HG03520 (cell line): ENCODE measurements around the gene CAPN14.

Experiments
- ATAC-seq: cut with Tn5 transposase; IDR thresholded peaks from one replicate; pipeline ENCODE4 v1.9.1; 2021; ENCODE audit warnings: mild to moderate bottlenecking, moderate library complexity; ENCODE audit not compliant: unreplicated experiment

Gene CAPN14

DNA sequence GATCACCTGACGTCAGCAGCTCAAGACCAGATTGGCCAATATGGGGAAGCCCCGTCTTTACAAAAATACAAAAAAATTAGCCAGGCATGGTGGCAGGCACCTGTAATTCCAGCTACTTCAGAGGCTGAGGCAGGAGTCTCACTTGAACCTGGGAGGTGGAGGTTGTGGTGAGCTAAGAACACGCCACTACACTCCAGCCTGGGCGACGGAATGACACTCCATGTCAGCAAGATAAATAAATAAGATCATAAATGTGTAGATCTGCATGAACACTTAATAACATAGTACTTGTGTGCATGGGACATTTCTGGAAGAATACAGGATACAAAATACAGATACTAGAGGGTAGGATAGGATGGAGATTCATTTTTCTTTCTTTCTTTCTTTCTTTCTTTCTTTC lies 25.7 kb upstream of the CAPN14 start:
- ATAC-seq = no peak

DNA sequence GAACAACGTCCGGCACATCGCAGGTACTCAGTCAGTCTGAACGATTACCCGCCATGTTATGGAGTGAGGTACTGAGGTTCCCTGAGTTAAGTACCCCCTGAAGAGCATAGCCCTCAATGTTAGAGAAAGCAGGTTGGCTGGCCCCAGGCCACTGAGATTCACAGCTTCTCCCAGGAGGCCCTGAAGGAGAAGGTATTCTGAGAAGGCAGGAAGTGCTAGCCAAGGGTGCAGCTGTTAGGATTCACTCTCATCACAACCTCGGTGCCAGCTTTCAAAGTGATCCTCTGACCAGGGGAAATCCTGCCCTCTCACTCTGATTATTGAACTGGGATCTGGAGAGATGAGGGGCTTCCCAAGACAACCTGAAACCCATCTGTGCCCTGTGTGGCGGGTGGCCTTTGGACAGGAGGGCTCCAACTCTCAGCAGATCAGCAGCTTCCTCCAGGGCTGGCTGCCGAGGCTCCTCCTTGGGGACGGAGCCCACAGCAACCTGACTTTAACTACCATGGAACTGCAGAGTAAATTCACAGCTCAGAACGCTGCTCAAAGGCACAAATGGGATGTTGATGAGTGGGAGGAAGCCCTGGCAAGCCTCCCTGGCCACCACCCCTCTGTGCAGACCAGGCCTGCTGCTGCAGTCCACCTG lies 24.4 kb upstream of the CAPN14 start:
- ATAC-seq = no peak

DNA sequence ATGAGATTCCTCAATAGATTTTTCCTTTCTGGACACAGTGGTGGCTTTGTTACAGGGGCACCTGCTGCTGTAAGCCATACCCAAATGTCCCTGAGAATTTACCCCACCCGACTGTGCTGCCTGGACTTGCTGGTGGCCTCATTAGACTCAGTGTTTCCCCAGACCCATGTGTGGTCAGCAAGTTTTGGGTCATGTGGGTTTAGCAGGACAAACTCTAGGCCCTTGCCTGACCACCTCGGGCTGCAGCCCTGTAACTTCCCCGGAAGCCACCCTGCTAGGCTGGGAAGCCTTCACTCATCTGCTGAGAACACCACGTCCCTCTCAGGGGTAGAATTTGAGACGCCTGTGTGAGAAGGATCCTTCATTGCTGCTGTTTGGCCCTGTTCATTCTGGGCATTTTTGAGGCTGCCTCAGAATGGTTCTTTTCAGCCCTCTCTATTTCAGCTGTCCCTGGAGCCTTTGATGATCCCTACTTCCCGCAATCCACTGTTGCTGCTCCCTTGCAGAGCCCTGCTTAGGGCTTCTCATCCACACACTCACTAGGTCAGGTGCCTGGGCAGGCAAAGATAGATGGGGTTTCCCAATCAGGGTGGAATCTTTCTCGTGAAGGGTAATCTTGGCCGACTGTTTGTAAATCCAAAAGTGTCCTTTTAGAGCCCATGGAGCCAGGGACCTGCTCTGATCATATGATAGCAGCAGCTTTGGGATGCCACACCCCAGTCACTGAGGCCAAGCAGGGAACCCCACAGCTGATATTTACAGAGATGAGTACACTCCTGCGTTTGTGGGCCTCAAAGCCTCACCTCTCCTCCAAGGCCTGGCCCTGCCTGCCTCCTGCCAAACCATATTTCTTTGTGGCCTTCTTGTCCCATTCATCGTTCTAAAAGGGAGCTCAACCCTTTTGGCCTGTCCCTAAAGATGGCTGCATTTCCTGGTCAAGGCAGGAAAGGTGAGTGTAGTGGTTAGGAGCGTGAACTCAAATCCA lies 23.4 kb upstream of the CAPN14 start:
- no peak for ATAC-seq

DNA sequence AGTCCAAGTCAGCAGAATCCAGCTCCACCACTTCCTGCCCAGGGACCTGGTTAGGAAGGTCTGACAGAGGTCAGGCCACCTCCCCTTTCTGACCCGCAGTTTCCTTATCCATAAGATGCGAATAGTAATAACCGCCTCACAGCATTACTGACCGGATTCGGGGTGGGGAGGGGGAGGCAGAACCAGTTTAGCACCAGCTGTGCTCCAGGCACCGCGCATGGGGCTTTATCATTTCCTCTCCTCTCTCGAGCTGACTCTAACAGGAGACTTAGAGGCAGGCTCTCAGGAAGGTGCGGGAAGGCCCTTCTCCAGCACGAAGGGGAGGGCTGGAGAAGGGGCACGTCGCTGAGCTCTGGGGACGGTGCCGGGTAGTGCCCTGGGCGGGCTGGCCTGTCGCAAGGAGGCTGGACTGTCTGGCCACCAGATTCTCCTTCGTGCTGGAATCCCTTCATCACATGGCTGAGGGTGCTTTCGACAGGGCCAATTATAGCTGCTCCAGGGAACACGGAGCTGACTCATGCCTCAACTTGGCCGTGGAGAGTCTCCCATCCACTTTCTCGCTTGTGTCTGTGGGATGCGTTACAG lies 22.4 kb upstream of the CAPN14 start:
- no peak for ATAC-seq

DNA sequence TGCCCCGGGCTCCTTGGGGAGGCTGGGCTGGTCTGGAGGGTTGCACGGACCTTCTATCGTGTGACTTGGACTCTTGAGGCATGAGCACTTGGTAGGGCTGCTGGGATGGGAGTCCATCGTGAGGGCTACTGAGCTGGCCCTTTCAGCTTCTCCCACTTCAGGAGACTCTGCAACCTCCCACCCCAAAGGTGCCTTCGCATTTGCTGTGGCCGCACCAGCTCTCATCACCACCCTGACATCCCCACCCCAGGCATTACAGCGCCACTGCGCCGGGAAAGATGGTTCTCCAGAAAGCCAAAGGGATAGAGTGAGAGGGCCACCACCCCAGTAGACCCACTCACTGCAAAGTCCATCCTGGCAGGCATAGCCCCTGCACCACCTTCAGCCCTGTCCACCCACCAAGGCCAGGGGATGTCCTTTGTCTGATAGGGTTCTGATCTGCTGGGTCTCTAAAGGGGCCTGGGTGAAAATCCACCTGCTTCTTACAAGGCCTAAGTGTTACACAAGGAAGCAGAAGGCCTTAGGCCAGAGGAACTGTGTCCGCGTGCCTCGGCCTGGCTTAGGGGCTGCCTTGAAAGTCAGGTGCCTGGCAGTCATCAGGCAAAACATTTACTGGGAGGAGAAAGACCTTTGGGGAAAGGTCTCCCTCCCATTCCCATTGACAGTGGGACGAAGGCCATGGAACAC lies 21.7 kb upstream of the CAPN14 start:
- no peak for ATAC-seq

DNA sequence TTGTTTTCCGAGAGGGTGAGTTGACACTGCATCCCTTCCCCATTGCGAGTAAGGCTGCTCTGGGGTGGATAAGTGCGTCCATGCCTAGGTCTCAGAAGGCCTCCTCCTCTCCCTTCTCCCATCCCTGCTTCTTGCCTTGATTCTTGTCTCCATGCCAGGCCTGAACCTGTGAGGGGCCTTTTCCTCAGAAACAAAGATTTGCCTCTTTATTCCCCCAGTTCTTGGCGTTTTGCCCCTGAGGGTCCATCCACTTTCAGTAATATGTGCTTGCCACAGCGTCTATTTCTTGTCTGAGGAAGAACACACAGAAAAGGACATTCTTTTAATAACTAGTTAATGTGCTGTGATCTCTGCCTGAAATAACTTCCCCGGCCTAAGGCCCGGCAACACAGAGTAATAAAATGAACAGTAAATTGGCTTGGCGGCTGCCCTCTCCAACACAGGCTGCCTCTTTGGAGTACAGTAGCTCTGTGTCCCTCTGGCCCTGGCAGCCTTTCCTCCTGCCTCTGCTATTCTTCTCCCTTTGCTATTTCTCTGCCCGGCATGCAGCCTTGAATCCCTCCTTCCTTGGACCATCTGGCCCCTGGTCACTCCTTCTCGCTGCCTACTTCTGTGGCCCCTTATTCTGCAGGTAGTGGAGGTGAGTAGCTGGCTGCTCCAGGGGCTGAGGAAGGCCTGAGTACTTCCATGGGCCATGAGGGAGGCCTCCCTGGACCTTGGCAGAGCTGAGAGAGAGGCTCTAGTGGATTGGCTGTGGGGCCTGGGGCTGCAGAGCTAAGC lies 21.0 kb upstream of the CAPN14 start:
- ATAC-seq = no peak

DNA sequence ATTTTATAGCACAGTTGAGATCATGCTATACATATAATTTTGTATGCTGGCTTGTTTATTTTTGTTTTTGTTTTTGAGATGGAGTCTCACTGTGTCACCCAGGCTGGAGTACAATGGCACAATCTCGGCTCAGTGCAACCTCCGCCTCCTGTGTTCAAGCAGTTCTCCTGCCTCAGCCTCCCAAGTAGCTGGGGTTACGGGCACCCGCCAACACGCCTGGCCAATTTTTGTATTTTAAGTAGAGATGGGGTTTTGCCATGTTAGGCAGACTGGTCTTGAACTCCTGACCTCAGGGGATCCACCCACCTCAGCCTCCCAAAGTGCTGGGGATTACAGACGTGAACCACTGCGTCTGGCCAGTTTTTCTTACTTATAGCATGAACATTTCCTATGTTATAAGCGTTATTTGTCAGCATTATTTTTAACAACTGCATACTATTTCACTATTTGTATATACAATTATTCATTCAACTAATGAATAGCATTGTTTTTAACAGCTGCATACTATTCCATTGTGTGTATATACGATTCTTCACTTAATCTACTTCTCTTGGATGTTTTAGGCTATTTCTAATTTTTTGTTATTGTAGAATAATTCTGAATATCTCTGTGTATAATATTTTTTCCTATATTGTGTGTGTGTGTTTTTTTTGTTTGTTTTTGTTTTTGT lies 20.2 kb upstream of the CAPN14 start:
- no peak for ATAC-seq

DNA sequence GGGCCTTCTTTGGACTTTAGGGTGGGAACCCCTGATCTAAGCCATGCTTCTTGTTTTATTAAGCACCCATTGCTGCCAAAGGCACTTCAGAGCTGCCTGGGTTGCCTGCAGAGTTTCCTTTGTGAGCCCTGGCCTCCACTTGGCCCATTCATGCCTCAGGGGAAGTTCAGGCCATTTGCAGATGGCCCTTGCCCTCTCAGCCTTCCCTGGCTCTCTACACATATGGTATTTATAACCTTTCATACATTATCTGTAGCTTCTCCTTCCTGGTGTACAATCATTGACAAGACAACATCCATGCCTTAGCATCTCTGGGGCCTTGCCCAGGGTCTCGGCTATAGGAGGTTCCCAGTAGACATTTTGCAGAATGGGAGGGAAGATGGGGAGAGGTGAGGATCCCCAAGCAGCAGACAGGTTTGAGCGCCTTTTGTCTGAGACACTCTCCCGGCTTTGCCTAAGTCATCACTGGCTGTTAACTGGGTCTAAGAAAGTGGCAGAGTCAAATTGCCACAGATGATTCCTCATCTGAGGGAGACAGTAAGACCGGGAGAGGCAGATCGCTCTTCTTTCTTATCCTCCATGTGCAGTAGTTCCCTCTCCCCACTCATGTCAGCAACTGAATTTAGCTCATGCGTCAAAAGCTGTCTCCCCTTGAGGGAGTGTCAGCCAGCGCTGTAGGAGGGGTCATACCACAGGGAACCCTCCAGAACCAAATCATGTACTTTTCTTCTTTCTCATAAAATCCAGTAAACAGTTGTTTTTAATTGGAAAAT lies 19.3 kb upstream of the CAPN14 start:
- no peak for ATAC-seq

DNA sequence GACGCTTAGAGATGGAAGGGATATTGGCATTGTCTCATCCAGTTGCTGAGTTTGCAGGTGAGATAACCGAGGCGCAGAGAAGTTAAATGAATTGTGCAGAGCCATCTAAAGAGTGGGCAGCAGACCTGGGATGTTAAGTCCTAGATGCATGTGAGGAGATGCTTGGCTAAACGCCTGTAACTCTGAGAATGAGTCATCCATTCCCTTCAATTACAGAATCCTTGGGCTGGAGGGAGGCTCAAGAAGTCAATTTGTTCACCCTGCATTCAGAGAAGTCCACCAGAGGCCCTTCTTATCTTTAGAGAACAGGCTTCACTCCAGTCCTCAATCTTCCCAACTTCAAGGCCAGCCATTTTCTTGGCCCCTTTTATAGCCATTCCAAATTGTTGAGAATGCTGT lies 18.2 kb upstream of the CAPN14 start:
- ATAC-seq = no peak

DNA sequence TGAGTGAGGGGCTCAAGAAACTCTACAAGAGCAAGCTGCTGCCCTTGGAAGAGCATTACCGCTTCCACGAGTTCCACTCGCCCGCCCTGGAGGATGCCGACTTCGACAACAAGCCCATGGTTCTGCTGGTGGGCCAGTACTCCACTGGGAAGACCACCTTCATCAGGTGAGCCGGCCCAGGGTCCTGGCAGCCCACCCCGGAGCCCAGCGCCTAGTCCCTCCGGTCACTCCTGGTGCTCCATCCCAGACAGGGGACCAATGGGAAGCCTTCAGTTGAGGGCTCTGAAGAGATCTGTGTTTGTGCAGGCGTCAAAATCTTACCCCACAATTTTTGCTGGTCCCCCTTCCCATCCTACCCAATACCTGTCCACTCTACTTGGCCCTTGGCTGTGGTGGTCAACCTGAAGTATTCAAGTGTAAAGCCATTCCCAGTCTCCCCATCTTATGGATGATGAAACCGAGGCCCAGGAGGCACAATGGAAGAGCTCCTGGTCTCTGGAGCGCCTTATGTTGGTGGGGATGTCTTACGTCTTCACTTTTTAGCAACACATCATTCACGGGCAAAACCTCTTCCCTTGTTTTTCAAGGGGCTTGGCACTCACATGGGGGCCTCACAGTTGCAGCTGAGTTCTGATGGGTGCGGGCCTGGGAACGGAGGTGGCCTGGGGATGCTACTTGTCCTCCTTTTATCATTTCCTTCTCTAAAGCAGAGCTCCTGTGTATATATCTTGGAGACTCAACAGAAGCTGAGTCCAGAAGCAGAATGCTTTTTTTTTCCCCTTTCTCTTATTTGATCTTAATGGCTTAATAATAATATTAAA lies 17.6 kb upstream of the CAPN14 start:
- no peak for ATAC-seq

DNA sequence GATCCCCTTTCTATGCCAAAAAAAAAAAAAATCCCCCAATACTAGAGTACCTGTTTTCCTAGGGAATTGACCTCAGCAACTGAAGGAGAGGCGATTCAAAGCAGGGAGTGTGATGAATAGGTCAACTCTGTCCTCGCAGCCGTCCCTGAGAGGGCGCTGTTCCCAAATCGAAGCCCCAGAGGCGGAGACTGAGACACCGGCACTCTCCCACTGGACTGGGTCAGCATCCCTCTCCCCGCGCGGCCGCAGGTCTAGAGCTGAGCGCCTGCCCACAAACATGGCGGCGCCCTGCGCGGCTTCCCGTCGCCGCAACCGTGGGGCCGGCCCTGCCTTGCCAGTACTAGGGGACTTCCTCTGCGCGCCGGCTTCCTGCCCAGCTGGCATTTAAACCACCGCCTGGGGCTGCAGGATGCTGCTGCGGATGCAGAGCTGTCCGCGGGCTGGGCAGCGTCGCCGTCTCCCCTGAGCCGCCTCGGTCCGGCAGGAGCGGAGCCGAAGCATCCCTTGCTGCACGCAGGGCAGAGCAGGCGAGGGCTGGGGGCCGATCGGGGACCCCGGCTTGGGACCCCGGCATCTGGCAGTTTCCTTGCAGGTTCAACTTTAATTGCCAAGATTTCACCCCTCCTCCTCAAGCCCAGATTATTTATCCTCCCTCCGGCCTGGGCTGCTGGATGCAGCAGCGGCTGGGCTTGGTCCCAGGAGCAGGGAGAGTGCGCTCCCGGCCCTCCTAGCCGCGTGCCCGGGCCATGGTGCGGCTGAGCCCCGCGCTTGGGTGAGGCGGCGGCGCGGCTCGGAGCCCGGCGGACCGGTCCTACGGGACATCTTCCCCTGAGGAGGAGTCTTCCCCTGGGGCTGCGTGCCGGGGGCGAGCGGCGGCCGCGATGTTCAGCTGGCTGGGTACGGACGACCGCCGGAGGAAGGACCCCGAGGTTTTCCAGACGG lies 16.7 kb upstream of the CAPN14 start, which contains the start of gene EHD3:
TSS of gene EHD3 (plus strand) at position 412 of the 942 bp plus-strand sequence. CDS start at position 882, 470 bp downstream.
- ATAC-seq = peak; percentile 93

DNA sequence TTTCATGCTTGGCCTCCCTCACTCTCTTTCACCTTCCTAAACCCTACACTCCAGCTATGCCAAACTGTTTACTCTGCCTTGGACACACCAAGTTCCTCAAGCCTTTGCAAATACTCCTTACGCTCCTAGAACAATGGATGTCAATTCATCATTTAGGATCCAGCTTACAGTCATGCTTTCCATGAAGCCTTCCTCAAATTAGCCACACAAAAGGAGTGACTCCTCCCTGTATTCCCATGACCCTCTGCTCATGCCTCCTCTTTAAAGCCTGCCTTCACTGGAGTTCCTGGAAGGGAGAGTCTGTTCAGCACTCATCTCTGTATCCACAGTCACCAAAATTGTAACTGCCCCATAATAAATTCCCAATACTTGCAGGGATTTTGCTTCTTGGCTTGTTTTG lies 15.9 kb upstream of the CAPN14 start:
- no peak for ATAC-seq

DNA sequence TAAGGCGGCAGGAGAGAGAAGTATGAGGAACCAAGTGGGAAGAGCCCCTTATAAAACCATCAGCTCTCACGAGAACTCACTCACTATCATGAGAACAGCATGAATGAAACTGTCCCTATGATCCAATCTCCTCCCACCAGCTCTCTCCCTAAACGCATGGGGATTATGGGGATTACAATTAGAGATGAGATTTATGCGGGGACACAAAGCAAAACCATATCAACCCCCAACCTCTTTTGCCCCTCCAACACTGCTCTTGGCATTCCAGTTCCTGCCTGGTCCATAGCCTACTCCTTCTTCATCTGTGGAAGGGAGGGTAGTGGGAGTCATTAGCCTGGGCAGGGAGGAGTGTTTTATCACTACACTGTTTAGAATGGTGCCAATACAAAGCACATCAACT lies 15.3 kb upstream of the CAPN14 start:
- ATAC-seq = no peak

DNA sequence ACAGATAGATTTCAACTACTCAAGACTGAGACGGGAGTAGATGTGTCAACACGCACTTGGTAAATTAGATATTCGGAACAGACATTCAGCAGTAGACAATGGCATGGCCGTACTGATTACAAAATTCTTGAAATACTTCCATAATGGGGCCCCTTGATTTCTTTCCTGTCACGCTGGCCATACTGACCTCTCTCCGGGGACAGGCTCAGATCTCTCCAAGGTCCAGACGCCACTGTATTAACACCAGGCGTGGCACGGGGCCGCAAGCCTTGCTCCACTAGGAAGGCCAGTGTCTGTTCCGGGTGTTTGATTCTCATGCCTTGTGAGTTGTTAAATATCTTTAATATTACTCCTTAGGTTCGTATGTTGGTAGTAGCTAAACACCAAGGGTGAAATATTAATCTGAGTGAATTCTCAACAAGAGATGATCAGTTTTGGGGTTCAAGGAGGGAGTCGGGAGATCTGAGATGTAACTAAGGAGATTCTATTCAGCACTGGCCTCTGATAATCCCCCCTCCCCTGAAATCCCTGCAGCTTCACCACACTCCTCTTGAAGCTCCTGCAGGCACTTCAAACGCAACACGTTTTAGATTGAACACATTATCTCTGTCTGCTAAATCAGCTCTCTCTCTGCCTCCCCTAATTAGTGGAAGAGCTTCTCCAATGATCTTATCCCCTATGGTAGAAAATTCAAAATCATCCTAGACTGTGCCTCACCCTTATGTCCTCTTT lies 14.4 kb upstream of the CAPN14 start:
- no peak for ATAC-seq

DNA sequence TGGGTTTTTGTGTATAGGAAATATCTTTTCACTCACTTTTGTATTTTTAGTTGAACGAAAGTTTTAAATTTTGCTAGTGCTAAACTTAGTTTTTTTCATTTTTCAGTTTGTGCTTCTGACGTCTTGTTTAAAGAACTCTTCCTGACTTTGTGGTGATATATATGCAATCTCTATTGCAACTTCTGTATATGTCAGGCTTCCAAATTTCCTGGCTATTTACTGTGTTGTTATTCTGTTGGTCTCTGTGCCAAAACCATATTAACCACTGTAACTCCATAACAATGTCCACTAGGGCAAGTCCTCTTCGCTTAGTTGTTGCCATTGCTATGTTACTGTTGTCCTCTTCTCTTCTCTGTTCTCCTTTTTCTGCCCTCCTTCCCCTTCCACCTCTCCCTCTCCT lies 13.4 kb upstream of the CAPN14 start:
- no peak for ATAC-seq

DNA sequence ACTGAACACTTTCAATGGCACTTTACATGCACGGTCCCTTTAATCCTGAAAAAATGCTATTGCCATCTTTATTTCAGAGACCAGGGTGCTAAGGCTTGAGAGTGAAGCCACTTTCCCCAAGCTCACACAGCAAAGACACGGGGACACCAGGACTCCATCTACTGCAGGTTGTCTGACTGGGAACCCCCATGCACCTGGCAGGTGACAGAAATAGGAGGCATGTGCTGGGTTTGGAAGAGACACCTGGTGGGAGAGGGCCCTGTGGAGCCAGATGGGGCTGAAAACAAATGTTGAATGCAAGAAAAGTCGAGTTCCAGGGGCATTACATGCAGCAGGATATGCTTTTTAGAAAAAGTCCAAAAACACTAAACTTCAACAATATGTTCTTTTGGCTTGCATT lies 11.4 kb upstream of the CAPN14 start:
- no peak for ATAC-seq
